Fibroblast of skin of right biceps (primary cell): ENCODE measurements around the gene BICC1.
A peak's percentile ranks its signal among the peaks of the same experiment; 100 is the strongest.

Experiments used
- DNase-seq: peaks from one replicate; pipeline ENCODE4 v3.0.0-alpha.2; 2013

The BICC1 gene

GRCh38 chr10:58608351-58608750 lies 95.7 kb downstream of the BICC1 start:
- peak; percentile 51 for DNase-seq

DNA sequence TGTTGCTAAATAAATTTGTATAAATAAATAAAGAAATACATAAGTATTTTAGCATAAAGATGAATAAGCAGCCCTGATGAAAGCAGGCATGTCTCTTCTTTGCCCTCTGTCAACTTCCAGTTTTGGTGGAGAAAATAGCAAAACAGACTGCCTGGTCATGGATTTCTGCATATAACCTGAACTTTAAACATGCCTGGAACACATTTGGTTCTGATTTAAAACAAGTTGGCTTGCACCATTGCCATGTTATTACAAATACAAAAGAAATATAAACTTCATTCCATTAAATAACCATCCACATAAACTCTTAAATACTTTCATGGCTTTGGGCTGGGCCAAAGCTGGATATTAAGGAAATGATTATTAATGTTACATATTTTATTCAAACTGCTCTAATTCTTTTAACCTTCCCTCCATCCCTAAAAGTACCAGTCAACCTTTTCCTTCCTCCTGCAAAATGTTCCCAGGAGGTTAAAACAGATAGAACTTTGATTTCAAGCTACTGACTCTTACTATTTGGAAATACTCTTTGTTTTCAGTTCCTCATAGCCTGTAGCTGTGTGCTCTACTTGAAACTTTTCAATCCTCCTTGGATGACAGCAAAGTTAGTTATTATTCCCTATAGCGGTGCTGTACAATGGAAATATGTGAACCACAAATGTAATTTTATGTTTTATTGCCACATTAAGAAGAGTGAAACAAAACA lies 96.3 kb downstream of the BICC1 start:
- no peak for DNase-seq

- DNase-seq = peak; percentile 43
Observed at GRCh38 chr10:58609532-58610150, 97.0 kb downstream of the BICC1 start.

- DNase-seq = no peak
Observed at GRCh38 chr10:58615237-58615935, 102.7 kb downstream of the BICC1 start.

DNA sequence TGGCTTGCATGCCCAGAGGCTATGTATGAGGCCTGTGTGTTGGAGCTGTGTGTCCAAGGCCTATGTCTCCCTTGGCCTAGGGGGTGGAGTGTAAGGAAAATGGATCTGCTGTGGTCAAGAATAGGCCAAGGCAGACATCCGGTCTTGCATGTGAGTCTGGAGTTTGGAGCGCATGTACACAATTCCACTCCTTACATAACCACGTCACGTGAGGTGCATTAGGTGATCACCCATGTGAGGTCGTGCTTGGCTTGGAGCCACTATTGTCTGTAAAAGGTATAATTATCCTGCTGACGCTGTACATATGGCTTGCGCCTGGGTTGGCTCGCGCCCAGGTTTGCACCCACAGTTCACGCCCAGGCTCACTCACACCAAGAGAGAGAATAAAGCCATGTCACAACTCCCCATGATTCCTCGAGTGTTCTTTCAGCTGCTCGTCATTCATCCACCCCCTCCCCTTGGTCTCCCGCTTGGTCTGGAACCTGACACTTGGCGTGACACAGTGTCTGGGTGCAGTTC lies 105.5 kb downstream of the BICC1 start:
- DNase-seq = no peak

GRCh38 chr10:58621379-58622077 lies 108.9 kb downstream of the BICC1 start:
- DNase-seq = no peak

DNA sequence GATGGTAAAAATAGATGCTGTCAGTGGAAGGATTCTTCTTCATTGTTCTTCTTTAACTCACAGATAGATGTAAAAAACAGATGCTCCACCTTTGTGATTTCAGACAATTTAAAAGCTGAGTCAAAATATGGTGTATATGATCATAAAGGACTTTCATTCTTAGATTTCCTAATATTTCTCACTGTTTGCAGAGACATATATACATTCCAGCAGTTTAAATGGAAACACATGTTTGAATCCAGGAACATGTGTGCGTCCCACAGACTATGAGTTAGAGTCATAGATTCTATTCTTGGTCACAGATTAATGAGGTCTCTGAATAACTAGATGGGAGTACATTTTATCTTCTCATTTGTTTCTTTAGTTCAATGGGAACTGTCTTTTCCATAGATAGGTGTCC lies 109.6 kb downstream of the BICC1 start:
- peak; percentile 91 for DNase-seq

DNA sequence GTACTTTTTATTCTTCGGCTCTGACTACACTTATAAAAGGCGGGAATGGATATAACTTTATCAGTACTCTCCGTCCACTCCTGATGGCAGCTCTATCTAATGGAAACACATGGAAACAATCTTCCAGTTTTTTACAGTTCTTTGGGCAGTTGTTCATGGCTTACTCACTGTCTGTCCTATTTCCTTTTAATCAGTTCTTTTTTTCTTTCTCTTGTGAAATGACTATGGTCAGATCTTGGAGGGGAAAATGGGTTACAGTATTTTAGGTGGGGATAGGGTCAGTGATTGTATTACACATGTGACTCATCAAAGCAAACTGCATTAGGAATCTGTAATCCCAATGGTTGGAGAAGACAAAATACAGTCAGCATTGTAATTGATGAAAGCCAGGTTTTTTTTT lies 112.4 kb downstream of the BICC1 start:
- peak; percentile 96 for DNase-seq

DNA sequence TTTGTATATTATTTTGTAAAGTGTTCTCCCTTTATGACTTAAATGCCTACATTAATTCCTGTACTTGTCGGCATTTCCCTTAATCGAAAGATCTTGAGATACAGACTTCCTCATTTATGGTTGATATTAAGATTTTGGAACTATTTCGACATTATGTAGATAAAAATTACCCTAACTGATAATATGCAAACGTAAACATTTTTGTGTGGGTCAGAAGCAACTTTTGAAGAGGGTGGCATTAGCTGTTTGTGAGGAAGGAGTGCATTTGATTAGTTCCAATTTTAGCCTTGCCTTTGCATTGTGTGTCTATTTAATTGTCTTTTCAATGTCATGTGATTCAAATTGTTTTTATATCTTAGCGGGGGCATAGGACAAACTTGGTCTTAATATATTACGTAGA lies 114.7 kb downstream of the BICC1 start:
- no peak for DNase-seq

GRCh38 chr10:58631715-58632114 lies 119.0 kb downstream of the BICC1 start:
- DNase-seq = no peak

- no peak for DNase-seq
Observed at GRCh38 chr10:58632216-58632615, 119.5 kb downstream of the BICC1 start.

DNA sequence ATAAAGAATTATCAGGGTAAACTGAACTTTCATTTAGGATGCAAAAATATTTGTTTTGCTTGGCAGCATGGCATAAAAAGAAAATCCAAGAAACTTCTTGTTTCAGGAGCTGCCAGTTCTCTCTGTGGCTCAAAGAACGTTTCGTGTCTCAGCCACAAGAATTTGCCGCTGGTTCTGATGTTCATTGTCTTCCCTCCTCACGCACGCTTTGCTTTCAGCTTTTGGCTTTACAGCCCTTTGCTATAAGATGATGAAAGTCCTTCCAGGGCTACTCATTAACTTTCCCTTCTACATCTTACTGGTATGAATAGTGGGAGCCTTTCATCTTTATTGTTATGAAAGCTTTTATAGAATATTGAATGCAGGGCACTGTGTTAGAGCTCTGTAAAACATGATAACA lies 124.7 kb downstream of the BICC1 start:
- DNase-seq = peak; percentile 80

DNA sequence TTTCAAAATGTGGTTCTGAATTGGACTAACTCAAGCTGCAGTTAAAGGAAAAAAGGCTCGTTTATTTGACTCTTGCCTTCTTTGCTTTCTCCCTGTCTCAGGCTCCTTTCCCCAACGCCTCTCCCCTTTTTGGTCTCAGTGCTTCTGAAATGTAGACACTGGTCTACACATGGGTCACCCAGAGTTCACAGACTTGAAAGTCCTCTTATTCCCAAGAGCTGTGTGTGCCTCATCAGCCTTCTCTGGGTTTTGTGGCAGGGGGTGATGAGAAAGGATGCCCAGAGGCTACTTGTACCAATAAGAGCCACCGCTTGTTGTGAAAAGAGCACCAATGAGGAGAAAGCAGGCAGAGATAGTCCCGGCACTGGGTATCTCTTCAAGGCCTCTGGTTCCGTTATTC lies 125.7 kb downstream of the BICC1 start:
- DNase-seq = peak; percentile 61

GRCh38 chr10:58641095-58641531 lies 128.4 kb downstream of the BICC1 start:
- peak; percentile 99 for DNase-seq

DNA sequence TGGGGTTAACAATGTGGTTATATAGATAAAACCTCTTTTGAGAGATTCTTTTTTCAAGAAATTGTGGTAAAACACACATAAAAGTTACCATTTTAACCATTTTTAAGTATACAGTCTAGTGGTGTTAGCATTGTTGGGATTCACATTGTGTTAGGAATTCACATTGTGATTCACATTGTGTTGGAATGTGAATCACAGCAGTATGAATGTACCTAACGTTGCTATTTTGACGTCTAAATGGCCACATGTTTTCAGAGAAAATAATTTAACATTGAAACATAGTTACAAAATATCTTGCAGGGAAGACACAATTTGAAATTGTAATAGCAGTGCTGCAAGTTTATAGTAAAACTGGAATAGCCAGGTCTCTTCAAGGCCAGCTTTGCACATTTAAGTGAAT lies 129.0 kb downstream of the BICC1 start:
- DNase-seq = peak; percentile 91

DNA sequence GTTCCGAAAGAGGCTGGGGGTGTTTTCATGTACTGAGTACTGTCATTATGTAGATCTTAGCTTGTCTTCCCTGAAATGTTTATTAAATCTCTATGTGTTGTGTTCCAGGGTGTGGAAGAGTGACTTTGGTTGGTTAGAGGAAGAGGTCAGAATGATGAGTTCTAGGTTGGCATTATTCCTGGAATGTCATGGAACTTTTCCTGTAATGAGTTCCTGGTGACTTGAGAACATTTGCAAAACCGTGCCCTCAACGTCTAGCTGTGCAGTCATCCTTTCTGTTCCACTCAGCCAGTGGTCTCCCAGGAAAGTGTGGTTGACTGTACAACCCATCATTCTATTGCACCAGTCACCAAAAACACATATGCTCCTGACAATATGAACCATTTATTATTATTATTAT lies 129.6 kb downstream of the BICC1 start:
- DNase-seq = peak; percentile 80

DNA sequence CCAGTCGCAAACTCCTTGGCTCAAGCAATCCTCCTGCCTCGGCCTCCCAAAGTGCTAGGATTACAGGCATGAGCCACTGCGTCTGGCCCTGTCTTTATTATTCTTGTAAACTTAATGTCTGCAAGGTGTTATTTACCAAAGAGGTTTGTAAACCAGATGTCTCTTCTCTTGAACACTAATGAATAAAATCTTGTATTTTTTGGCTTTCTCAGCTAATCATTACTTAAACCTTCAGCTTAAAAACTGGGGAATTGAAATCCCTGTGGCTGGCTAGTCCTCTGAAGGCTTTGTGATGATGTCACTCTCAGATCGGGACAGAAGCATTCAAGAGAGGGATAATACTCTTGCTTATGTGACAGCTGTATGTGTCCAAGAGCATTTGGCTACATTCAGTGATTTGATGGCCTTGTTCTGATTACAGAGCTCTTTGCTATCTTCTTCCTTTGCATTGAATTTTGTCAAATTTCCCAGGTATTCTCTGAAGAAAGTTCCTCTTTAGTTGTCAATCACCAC lies 130.3 kb downstream of the BICC1 start:
- DNase-seq = no peak

- no peak for DNase-seq
Observed at GRCh38 chr10:58644311-58644710, 131.6 kb downstream of the BICC1 start.

- no peak for DNase-seq
Observed at GRCh38 chr10:58645416-58646146, 132.9 kb downstream of the BICC1 start.

DNA sequence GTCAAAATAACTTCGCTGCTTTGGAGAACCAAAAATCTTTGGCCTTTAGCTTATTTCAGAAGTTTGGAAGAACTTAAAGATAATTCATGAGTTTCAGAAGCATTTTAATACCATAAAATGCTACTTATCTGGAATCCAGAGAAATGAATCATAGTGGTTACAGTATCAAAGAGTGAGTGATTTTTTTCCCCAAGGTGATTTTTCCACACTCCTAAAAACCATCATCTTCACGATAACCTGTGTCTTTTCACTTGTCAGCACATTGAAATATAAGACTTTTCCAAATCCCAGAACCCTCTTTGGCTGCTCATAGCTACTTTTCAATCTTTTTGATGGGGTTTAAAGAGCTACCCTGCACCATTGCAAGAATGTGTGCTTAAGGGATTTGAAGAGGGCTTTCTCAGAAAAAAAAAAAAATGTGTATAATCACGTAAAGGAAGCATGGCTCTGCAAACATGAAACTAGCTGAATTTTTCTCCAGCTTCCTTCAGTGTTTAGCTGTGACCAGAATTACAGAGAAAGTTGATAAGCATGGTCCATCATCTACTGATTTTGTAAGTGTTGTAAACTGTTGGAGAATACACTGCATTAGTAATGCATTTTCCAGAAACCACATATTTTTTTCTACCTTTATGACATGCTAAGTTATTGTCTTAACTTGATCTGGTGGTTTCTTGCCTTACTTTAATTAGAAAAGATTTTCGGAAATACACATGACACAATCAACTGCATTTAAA lies 134.9 kb downstream of the BICC1 start:
- peak; percentile 56 for DNase-seq

DNA sequence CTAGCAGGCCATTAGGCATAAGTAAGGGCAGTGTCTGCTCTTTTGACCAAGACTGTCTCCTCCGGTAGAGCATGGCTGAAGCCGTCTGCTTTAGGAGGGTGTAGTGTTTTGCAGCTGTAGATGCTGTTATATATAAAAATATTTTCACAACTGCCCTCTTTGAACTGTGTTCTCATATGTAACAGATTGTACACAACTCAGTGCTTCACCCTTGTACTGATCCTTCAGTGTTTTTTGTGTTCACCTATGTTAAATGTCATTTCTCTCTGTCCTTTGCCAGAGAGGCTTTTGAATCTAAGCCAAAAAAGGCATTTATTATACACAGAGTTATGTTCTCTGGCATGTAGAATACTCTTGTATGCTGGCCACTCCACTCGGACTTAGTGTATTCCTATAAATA lies 135.5 kb downstream of the BICC1 start:
- DNase-seq = no peak

- peak; percentile 91 for DNase-seq
Observed at GRCh38 chr10:58651040-58651439, 138.4 kb downstream of the BICC1 start.
